Activated naive CD4-positive, alpha-beta T cell treated with anti-CD3 and anti-CD28 coated beads for 36 hours (primary cell): ENCODE measurements around the gene SHROOM3. TPM values are rescaled to one million over a fixed set of nuclear protein-coding genes. Genes with fewer than 3 reads are reported as not detected.

ENCODE experiments used
- CTCF ChIA-PET: fragments of 350-600 bp; sonication (Branson Sonifier 250); formaldehyde crosslinking; loops from one replicate; lab custom pipeline; 2021; ENCODE audit warnings: antibody characterized with exemption; lab: Charles Lee
- DNase-seq: peaks from one replicate; pipeline ENCODE4 v3.0.0-alpha.2; 2020
- H3K27ac Mint-ChIP-seq: one replicate; pipeline ENCODE4 v1.8.0; 2021; ENCODE audit warnings: mild to moderate bottlenecking, mixed read lengths
- H3K27me3 Mint-ChIP-seq: one replicate; pipeline ENCODE4 v1.8.0; 2021; ENCODE audit warnings: low read depth, mixed read lengths
- H3K36me3 Mint-ChIP-seq: one replicate; pipeline ENCODE4 v1.8.0; 2021; ENCODE audit warnings: low read depth, mixed read lengths
- H3K4me1 Mint-ChIP-seq: one replicate; pipeline ENCODE4 v1.8.0; 2021; ENCODE audit warnings: low read depth, mixed read lengths
- H3K4me3 Mint-ChIP-seq: one replicate; pipeline ENCODE4 v1.8.0; 2021; ENCODE audit warnings: mild to moderate bottlenecking, moderate library complexity, mixed read lengths
- H3K9me3 Mint-ChIP-seq: one replicate; pipeline ENCODE4 v1.8.0; 2021; ENCODE audit warnings: mixed read lengths
- intact Hi-C: fragments of 100-400 bp; cut with micrococcal nuclease; formaldehyde crosslinking; loops from one replicate; pipeline ENCODE4 v1.15.1; 2023
- total RNA-seq, 2 experiments: library from RNA; stranded (reverse); gene quantifications; one replicate each; pipeline ENCODE4 v1.2.3, GENCODE V29; 2021

Gene SHROOM3
- total RNA-seq, 2 experiments from 2014 or later: 0.12 to 0.21 TPM

DNA sequence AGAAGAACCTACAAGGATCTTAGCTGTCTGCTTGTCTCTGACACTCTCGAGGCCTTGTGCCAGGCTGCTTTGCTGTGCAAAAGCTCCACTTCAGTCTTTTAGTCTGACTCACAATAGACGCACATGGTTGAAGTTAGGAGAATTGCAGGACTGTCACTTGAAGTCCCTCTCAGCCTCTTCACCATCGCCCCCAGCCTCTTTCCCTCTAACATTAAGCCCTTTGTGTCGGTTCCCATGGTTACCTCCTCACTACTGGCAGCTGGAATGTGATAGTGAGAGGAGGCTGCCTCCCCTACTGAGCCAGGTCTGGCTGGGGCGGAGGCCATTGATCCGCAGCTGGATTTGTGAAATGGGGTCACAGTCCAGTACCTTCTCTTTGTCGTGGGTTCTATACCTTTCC is 261.1 kb downstream of the SHROOM3 start:
- Mint-ChIP-seq H3K4me1 (no peaks in the 10 kb centered on the region), H3K36me3 (no peaks in the 10 kb centered on the region), H3K27me3 (peaks cover 47% of the 10 kb centered on the region), H3K4me3 (no peak overlapping the region), H3K9me3 (no peaks in the 10 kb centered on the region), H3K27ac (no peak overlapping the region)
- DNase-seq: no peak
- intact Hi-C loops: no loop called here
- CTCF ChIA-PET: interaction anchor here (1.2 kb wide), 1 partner anchor 46 kb away, joined by 3 read pairs; no protein-coding TSS in a partner anchor

DNA sequence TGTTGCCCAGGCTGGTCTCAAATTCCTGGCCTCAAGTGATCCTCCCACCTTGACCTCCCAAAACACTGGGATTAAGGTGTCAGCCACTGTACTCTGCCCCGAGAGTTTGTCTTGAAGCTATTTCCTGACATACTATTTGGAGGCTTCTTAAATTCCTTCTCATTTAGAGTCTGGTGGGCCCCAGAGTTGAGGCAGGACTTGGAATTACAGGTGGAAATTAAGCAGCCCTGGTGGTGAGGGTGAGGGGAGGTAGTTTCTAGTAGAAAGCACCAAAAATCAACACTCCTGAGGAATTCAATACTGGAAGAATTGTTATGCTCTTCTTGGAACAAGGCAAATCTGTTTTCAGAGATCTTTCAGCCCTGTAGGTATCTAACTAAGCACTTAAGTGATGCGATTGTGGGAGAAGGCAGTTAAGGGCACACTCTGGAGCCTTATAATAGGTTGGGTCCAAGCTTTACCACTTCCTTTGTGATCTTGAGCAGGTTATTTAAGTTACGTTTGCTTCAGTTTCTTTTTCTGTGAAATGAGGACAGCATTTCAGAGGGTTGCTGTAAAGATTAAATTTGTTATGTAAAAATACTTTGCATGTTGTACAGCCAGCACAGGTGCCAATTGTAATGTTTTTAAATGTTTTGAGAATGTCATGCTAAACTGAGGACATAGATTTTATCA is 262.2 kb downstream of the SHROOM3 start:
- Mint-ChIP-seq H3K4me3 (no peak overlapping the region), H3K9me3 (no peaks in the 10 kb centered on the region), H3K27ac (no peak overlapping the region), H3K27me3 (peaks cover 36% of the 10 kb centered on the region), H3K4me1 (no peaks in the 10 kb centered on the region), H3K36me3 (no peaks in the 10 kb centered on the region)
- CTCF ChIA-PET: interaction anchor here (0.6 kb wide), 1 partner anchor 517 kb away, joined by 3 read pairs; no protein-coding TSS in a partner anchor
- intact Hi-C loops: no loop called here
- no peak for DNase-seq

DNA sequence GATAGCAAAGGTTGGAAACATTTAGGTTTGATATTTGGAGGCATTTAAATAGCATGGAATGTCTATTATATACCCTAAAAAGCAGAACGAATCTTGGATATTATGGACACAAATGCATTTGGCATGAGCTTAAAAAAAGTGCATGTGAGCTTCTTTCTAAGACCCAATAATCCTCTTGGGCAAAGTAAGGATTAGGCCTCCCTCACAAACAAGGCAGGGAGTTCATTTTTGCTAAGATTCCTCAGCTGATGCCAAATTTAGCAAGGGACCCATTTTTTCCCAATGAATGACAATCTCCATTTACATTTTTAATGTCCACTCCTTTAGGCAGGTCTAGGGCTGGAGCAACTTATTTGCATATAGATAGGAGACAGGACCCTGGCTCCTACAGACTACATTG is 263.1 kb downstream of the SHROOM3 start:
- Mint-ChIP-seq H3K4me1 (no peaks in the 10 kb centered on the region), H3K27ac (no peak overlapping the region)
- CTCF ChIA-PET: no interaction called here

DNA sequence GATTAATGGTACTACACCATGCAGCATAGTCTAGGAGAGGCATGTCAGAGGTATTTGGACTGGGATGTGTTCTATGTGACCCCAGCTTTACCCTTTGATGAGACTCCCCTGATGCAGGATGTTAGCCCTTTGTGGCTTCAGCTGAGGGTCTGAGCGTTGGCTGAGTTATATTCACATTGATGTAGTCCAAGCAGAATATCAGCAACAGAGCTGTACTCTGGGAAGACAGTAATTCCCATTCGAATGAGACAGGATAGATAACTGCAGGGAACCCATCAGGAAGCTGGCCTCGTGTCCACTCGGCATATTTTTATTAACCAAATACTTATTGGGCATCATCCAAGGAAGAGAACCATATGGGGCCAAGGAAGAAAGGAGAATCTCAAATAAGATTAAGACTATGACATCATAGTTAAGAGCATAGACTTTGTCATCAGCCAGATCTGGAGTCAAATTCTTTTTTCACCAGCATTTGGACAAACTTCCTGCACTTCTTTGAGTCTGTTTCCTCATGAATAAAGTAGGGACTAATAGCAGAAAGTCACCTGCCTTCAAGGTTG is 264.8 kb downstream of the SHROOM3 start:
- DNase-seq: no peak
- H3K27ac Mint-ChIP-seq: no peak overlapping the region
- no peaks in the 10 kb centered on the region for H3K4me1 Mint-ChIP-seq
- H3K9me3 Mint-ChIP-seq: no peaks in the 10 kb centered on the region
- CTCF ChIA-PET: interaction anchor here (0.5 kb wide), 1 partner anchor 131 kb away, joined by 3 read pairs; no protein-coding TSS in a partner anchor
- H3K36me3 Mint-ChIP-seq: no peaks in the 10 kb centered on the region
- H3K27me3 Mint-ChIP-seq: peaks cover 24% of the 10 kb centered on the region
- no peak overlapping the region for H3K4me3 Mint-ChIP-seq
- intact Hi-C loops: no loop called here

More for the DNA sequence above, 263.1 kb downstream of the SHROOM3 start:
- DNase-seq: no peak
- Mint-ChIP-seq H3K36me3 (no peaks in the 10 kb centered on the region), H3K4me3 (no peak overlapping the region), H3K9me3 (no peaks in the 10 kb centered on the region), H3K27me3 (peaks cover 30% of the 10 kb centered on the region)
- intact Hi-C loops: no loop called here

- intact Hi-C loops: no loop called here
- CTCF ChIA-PET: no interaction called here
- Mint-ChIP-seq H3K9me3 (no peaks in the 10 kb centered on the region), H3K27me3 (peaks cover 2% of the 10 kb centered on the region), H3K27ac (no peak overlapping the region), H3K4me1 (no peaks in the 10 kb centered on the region), H3K4me3 (no peak overlapping the region), H3K36me3 (no peaks in the 10 kb centered on the region)
- no peak for DNase-seq
Observed at GRCh38 chr4:76702440-76703122, 267.6 kb downstream of the SHROOM3 start.

DNA sequence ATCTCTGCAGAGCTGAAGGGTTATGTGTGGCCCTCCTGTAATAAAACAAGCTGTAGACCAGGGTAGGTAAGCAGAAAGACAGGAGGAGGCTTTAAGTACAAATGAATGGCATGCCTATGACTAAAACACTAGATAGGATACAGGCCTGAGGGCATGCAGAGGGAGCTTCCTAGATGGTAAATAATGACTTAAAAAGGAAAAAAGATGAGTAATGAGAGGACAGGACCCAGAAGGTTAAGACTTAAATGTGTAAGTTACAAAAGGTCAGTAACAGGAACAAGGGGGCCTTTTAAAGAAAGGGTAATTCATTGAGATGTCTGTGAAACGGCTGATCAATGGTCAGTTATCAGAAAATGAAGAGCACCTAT is 268.1 kb downstream of the SHROOM3 start:
- H3K27ac Mint-ChIP-seq: no peak overlapping the region
- H3K4me3 Mint-ChIP-seq: no peak overlapping the region
- intact Hi-C loops: no loop called here
- CTCF ChIA-PET: no interaction called here
- no peak for DNase-seq
- no peaks in the 10 kb centered on the region for H3K27me3 Mint-ChIP-seq
- H3K4me1 Mint-ChIP-seq: no peaks in the 10 kb centered on the region
- H3K36me3 Mint-ChIP-seq: no peaks in the 10 kb centered on the region
- H3K9me3 Mint-ChIP-seq: no peaks in the 10 kb centered on the region

GRCh38 chr4:76703676-76704075 is 268.6 kb downstream of the SHROOM3 start:
- Mint-ChIP-seq H3K27me3 (no peaks in the 10 kb centered on the region), H3K27ac (no peak overlapping the region), H3K36me3 (no peaks in the 10 kb centered on the region), H3K4me1 (no peaks in the 10 kb centered on the region), H3K4me3 (no peak overlapping the region), H3K9me3 (no peaks in the 10 kb centered on the region)
- CTCF ChIA-PET: no interaction called here
- intact Hi-C loops: no loop called here
- no peak for DNase-seq

- H3K27ac Mint-ChIP-seq: no peak overlapping the region
- no peaks in the 10 kb centered on the region for H3K4me1 Mint-ChIP-seq
- DNase-seq: no peak
- intact Hi-C loops: no loop called here
- CTCF ChIA-PET: no interaction called here
- H3K36me3 Mint-ChIP-seq: no peaks in the 10 kb centered on the region
- no peak overlapping the region for H3K4me3 Mint-ChIP-seq
- no peaks in the 10 kb centered on the region for H3K27me3 Mint-ChIP-seq
- H3K9me3 Mint-ChIP-seq: no peaks in the 10 kb centered on the region
Observed at GRCh38 chr4:76704133-76704881, 269.3 kb downstream of the SHROOM3 start.

DNA sequence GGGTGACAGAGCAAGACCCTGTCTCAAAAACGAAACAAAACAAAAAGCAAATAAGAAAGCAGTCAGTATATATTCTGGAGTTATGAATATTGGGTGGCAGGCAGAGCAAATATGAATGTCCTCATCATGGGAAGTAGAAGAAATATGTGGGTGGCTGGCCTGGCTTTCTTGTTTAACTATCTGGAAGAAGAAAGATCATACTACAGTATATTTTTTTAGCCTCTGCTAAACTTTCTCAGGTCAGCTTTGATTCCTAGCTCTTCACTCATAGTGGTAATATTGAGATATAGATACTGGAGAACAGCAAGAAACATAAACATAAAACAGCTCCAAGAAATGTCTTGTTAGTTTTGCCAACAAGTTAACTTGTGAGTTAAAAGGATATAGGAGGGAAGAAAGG is 270.4 kb downstream of the SHROOM3 start:
- Mint-ChIP-seq H3K4me3 (no peak overlapping the region), H3K9me3 (no peaks in the 10 kb centered on the region), H3K27ac (no peak overlapping the region), H3K27me3 (no peaks in the 10 kb centered on the region), H3K36me3 (no peaks in the 10 kb centered on the region), H3K4me1 (no peaks in the 10 kb centered on the region)
- intact Hi-C loops: no loop called here
- no peak for DNase-seq
- CTCF ChIA-PET: no interaction called here

DNA sequence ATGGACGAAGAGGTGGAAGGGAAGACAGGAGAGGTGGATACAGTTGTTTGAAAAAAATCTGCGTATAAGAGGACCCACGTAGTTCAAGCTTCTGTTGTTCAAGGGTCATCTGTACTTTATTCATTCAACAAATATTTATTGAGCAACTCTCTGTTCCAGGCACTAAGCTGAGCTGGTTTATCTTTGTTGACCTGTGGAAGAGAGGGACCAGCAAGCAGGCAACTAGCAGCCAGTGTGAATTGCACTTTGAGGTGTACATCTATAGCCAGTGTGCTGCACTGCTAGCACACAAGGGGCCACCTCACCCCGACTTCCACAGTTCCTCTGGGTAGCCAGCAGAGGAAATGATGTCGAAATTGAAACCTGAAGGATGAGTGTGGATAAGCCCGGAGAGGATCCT is 271.6 kb downstream of the SHROOM3 start:
- DNase-seq: no peak
- Mint-ChIP-seq H3K36me3 (no peaks in the 10 kb centered on the region), H3K9me3 (no peaks in the 10 kb centered on the region), H3K27ac (no peak overlapping the region), H3K4me1 (no peaks in the 10 kb centered on the region), H3K4me3 (no peak overlapping the region), H3K27me3 (no peaks in the 10 kb centered on the region)
- intact Hi-C loops: no loop called here
- CTCF ChIA-PET: no interaction called here

DNA sequence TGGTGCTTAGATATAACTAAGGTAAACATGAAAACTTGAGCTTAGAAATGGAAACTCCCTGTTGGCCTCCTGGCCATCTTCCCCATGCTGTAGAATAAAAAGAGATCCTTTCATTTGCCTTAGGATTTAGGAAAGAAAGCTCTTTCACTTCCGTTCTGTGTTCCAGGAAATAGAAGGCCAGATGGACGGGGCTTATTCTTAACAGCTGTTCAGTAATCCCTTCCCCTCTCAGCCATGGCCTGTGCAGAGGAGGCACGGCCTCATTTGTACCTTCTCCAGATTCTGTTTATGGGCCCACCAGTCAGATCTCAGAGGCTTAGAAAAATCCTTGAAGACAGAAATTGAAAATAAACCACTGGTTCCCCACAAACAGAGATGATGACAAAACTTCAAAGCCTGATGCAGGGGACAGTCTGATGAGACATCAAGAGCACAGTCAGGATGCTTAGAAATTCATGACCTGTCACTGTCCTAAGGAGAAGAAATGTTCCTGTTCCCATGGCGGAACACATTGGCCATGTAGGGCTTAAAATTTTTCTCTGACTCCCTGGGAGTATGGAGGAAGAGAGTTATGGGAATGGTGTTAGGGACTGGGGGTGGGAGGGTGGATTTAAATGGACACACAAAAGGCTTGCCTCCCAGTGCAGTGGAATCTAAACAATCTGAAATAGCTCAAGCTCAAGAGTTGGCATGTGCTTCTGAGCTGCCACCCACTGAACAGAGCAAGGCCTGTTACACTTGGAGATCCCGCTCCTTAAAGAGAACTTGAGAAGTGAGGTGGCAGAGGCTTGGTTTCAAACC is 274.1 kb downstream of the SHROOM3 start:
- Mint-ChIP-seq H3K9me3 (no peaks in the 10 kb centered on the region), H3K36me3 (no peaks in the 10 kb centered on the region), H3K4me3 (no peak overlapping the region), H3K4me1 (peaks cover 2% of the 10 kb centered on the region), H3K27ac (no peak overlapping the region), H3K27me3 (no peaks in the 10 kb centered on the region)
- intact Hi-C loops: no loop called here
- no peak for DNase-seq
- CTCF ChIA-PET: no interaction called here

DNA sequence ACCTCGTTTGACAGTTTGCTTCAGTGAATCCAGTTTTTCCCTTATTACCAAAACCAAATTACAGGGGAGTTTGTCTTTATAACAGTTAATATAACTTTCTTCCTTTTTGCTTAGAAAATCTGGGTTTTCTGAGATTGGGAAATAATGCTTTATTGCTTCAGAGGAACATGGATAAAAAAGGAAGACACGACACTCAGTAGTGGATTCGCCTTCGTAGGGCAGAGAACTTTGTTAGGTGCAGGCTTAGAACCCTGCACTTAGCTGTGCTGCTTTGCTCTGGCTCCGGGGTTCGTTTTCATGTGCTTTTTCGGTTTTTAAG is 274.7 kb downstream of the SHROOM3 start:
- Mint-ChIP-seq H3K9me3 (no peaks in the 10 kb centered on the region), H3K27me3 (no peaks in the 10 kb centered on the region), H3K36me3 (no peaks in the 10 kb centered on the region), H3K27ac (no peak overlapping the region), H3K4me3 (no peak overlapping the region), H3K4me1 (peaks cover 3% of the 10 kb centered on the region)
- CTCF ChIA-PET: no interaction called here
- intact Hi-C loops: no loop called here
- DNase-seq: no peak
